Muscle layer of duodenum (tissue), 2 donors: ENCODE results near the gene KLK2.

Experiments
- H3K27ac ChIP-seq: one replicate; pipeline ENCODE4 v1.7.0; 2013; ENCODE audit warnings: mild to moderate bottlenecking, low read length
- H3K27me3 ChIP-seq: one replicate; pipeline ENCODE4 v1.7.0; 2013; ENCODE audit warnings: low read depth, mild to moderate bottlenecking, control low read depth, low read length
- H3K36me3 ChIP-seq, 2 donors: one replicate each; pipeline ENCODE4 v1.7.0; 2013; ENCODE audit warnings: low read length in 2 of 2, control low read depth in 1 of 2, mild to moderate bottlenecking in 1 of 2; ENCODE audit not compliant: insufficient read depth in 2 of 2, control insufficient read depth in 1 of 2
- H3K4me1 ChIP-seq, 2 donors: one replicate each; pipeline ENCODE4 v1.7.0; 2013; ENCODE audit warnings: low read length in 2 of 2, mild to moderate bottlenecking in 2 of 2, control low read depth in 1 of 2, moderate library complexity in 1 of 2; ENCODE audit not compliant: insufficient read depth in 2 of 2, control insufficient read depth in 1 of 2
- H3K4me3 ChIP-seq, 2 donors: one replicate each; pipeline ENCODE4 v1.7.0; 2013; ENCODE audit warnings: low read length in 2 of 2, low read depth in 1 of 2, mild to moderate bottlenecking in 1 of 2
- H3K9me3 ChIP-seq, 2 donors: one replicate each; pipeline ENCODE4 v1.7.0; 2013; ENCODE audit warnings: low read length in 2 of 2, control low read depth in 1 of 2, mild to moderate bottlenecking in 1 of 2; ENCODE audit not compliant: control insufficient read depth in 1 of 2
- donor health status: healthy.

The KLK2 gene

DNA sequence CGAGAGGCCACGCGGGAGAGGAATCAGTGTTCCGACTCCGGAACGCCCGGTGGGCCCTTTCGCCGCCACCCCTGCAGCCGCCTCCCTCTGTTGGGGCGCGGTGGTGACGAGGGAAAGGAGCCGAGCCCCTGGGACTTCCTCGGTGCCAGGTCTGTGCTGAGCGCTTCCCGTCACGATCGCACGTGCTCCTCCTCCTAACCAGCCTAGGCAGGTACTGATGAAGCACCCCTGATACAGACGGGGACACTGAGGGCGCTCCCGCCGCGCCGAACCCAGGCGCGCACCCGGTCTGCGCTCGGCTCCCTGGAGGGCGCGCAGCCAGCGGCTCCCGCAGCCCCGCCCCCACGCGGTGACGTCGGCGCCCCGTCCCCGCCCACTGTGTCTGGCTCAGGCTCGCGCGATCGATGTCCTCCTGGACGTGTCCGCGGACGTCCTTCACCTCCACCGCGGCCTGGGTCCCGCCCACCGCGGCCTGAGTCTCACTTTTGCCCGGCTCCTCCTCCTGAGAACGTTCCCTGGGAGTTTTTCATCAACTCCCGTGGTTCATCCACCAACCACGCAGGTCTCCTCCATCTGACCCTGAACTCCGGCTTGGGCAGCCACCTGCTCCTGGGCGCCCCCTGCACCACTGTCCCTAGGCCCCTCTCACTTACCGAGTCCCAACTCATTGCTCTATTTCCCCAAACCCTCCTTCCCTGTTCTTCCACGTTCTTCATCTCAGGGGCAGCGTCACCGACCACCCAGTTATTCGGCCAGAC is 37.3 kb upstream of the KLK2 start:
- Histone ChIP-seq H3K4me3 (peak overlapping the region; percentile 57 to 71), H3K4me1 (peaks cover 0 to 13% of the 10 kb centered on the region in 2 donors), H3K27me3 (peaks cover 4% of the 10 kb centered on the region), H3K9me3 (no peaks in the 10 kb centered on the region), H3K27ac (no peak overlapping the region), H3K36me3 (no peaks in the 10 kb centered on the region)

DNA sequence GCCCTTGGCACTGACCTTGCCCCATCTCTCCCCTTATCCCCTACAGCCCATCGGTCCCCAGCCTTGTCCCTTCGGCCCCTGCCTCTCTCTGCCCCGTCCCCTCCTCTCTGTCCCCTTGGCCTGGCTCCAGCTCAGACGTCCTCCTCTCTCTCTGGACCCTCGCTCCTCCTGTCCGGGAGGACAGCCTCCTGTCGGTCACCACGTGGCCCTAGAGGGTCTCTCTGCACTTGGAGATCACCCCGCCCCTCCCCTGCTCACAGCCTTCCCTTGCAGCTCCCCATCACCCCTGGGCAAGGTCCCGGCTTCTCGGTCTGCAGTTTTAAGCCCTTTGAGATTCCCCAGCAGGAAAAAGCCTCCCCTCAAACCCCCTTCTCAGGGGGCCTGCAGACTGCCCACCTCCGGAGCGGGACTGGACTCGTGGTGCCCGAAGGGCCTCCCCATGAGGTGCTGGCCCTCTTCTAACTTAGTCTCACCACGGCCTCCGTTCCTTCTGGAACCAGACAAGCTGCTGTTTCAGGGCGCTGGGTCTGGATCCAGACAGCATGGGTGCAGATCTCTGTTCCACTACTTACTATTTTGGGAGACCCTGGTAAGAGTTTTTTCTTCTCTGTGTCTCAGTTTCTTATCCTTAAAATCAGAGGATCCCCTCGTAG is 36.6 kb upstream of the KLK2 start:
- Histone ChIP-seq H3K36me3 (no peaks in the 10 kb centered on the region), H3K27me3 (peaks cover 4% of the 10 kb centered on the region), H3K4me3 (peak overlapping the region in 1 of 2 donors; percentile 71), H3K9me3 (peaks cover 0 to 2% of the 10 kb centered on the region in 2 donors), H3K4me1 (peaks cover 0 to 13% of the 10 kb centered on the region in 2 donors), H3K27ac (no peak overlapping the region)

DNA sequence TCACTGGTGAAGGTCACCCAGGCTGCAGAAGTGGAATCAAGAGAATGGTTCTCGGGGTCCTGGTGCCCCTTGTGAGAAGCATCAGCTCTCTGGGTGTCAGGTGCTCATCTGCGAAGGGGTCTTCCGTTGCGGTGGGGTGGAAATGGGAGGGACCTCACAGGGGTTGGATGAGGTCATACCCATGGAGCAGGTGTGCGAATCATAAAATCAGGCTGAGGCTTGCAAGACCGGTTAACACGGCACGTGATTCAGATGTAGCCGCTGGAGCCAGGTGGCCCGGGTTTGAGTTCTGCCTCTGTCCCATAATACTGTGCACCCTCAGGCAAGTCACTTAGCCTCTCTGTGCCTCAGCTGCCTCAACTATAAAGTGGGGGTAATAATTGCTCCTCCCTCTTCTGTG is 35.9 kb upstream of the KLK2 start:
- peaks cover 4% of the 10 kb centered on the region for H3K27me3 ChIP-seq
- peaks cover 0 to 13% of the 10 kb centered on the region in 2 donors for H3K4me1 ChIP-seq
- no peak overlapping the region for H3K4me3 ChIP-seq
- H3K27ac ChIP-seq: no peak overlapping the region
- no peaks in the 10 kb centered on the region for H3K36me3 ChIP-seq
- peaks cover 0 to 2% of the 10 kb centered on the region in 2 donors for H3K9me3 ChIP-seq

DNA sequence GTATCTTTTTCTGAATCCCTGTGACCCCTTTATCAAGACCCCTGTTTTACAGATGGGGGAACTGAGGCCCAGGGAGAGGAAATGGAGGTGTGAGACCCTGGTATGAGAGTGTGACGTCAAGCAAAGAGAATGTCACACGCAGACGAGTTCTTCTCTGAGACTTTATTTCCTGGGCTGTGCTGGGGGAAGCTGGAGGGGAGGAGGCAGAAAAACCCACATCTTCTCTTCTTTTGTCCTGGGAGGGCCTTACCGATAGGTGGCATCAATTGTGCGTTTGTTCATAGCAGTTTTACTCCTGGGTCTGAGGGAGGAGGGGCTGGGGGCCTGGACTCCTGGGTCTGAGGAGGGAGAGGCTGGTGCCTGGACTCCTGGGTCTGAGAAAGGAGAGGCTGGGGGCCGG is 35.0 kb upstream of the KLK2 start:
- Histone ChIP-seq H3K27me3 (peaks cover 4% of the 10 kb centered on the region), H3K9me3 (peaks cover 0 to 5% of the 10 kb centered on the region in 2 donors), H3K27ac (no peak overlapping the region), H3K4me3 (no peak overlapping the region), H3K36me3 (no peaks in the 10 kb centered on the region), H3K4me1 (peaks cover 0 to 13% of the 10 kb centered on the region in 2 donors)

DNA sequence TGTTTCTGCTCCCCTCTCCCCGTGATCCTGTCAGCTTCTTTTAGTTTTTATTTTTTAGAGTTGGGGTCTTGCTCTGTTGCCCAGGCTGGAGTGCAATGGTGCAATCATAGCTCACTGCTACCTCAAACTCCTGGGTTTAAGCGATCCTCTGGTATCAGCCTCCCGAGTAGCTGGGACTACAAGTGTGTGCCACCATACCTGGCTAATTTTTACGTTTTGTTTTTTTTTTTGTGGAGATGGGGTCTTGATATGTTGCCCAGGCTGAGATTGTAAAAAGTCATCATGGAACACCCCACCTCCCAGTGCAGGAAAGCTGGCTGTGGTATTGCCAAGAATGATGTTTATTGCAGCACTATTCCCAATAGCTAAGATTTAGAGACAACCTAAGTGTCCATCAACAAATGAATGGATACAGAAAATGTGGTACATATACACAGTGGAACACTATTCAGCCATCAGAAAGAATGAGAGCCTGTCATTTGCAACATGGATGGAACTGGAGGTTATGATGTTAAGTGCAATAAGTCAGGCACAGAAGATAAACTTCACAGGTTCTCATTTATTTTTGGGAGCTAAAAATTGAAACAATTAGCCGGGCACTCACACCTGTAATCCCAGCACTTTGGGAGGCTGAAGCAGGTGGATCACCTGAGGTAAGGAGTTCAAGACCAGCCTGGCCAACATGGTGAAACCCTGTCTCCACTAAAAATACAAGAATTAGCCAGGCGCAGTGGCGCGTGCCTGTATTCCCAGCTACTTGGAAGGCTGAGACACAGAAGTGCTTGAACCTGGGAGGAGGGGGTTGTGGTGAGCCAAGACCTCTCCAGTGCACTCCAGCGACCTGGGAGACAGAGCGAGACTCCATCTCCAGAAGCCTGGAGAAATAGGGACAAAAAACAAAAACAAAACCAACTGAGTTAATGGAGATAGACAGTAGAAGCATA is 33.3 kb upstream of the KLK2 start:
- no peak overlapping the region for H3K4me3 ChIP-seq
- peaks cover under 1% of the 10 kb centered on the region for H3K27me3 ChIP-seq
- H3K9me3 ChIP-seq: peaks cover 0 to 11% of the 10 kb centered on the region in 2 donors
- H3K36me3 ChIP-seq: no peaks in the 10 kb centered on the region
- no peak overlapping the region for H3K27ac ChIP-seq
- peaks cover 0 to 13% of the 10 kb centered on the region in 2 donors for H3K4me1 ChIP-seq

- no peak overlapping the region for H3K27ac ChIP-seq
- H3K4me1 ChIP-seq: no peaks in the 10 kb centered on the region
- H3K9me3 ChIP-seq: peaks cover 0 to 11% of the 10 kb centered on the region in 2 donors
- no peaks in the 10 kb centered on the region for H3K27me3 ChIP-seq
- no peak overlapping the region for H3K4me3 ChIP-seq
- no peaks in the 10 kb centered on the region for H3K36me3 ChIP-seq
Measured at GRCh38 chr19:50842130-50842529, 31.1 kb upstream of the KLK2 start.

DNA sequence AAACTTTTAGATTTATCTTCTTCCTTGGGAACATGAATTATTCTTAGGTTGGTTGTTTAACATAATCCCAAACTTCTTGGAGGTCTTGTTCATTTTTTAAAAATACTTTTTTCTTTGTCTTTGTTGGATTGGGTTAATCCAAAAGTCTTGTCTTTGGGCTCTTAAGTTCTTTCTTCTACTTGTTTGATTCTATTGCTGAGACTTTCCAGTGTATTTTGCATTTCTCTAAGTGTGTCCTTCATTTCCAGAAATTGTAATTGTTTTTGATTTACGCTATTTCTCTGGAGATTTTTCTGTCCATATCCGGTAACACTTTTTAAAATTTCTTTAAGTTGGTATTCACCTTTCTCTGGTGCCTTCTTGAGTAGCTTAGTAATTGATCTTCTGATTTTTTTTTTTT is 30.0 kb upstream of the KLK2 start:
- Histone ChIP-seq H3K9me3 (peaks cover 0 to 11% of the 10 kb centered on the region in 2 donors), H3K27ac (no peak overlapping the region), H3K27me3 (no peaks in the 10 kb centered on the region), H3K36me3 (no peaks in the 10 kb centered on the region), H3K4me1 (no peaks in the 10 kb centered on the region), H3K4me3 (no peak overlapping the region)

GRCh38 chr19:50843701-50844221 is 29.5 kb upstream of the KLK2 start:
- Histone ChIP-seq H3K4me1 (no peaks in the 10 kb centered on the region), H3K36me3 (no peaks in the 10 kb centered on the region), H3K27ac (no peak overlapping the region), H3K9me3 (peaks cover 0 to 11% of the 10 kb centered on the region in 2 donors), H3K27me3 (no peaks in the 10 kb centered on the region), H3K4me3 (peak overlapping the region in 1 of 2 donors; percentile 19)

DNA sequence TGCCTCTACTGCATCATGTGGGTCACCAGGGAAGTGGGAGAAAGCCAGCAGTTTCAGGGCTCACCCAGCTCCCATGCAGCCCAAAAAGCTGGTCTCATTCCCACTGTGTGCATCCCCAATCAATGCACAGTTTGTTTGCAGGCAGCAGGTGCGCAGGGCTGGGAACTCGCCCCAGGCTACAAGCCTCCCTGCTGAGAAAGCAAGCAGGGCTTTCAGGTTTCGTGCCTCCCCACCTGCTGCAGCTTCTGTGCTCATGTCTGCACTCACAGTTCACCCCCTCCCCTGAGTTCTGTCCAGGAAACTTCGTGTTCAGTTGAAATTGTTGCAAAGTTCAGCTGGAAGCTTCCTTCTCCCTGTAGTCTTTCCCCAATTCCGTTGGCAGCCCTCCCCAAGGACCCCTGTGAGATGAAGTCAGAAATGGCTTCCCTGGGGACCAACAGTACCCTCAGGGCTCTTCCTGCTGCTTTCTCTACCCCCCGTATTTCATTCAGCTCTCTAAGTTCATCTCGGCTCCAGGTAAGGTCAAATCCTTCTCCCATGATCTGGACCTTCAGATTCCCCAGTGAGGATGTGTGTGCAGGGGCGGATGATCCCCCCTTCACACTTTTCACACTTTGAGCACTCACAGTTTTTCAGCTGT is 28.8 kb upstream of the KLK2 start:
- H3K4me3 ChIP-seq: peak overlapping the region in 1 of 2 donors; percentile 19
- peaks cover 0 to 11% of the 10 kb centered on the region in 2 donors for H3K9me3 ChIP-seq
- H3K36me3 ChIP-seq: no peaks in the 10 kb centered on the region
- no peaks in the 10 kb centered on the region for H3K27me3 ChIP-seq
- no peak overlapping the region for H3K27ac ChIP-seq
- no peaks in the 10 kb centered on the region for H3K4me1 ChIP-seq

GRCh38 chr19:50850738-50851137 is 22.5 kb upstream of the KLK2 start:
- Histone ChIP-seq H3K27ac (no peak overlapping the region), H3K4me3 (no peak overlapping the region), H3K36me3 (no peaks in the 10 kb centered on the region), H3K9me3 (no peaks in the 10 kb centered on the region), H3K4me1 (no peaks in the 10 kb centered on the region), H3K27me3 (no peaks in the 10 kb centered on the region)
